Stimulated activated CD4-positive, alpha-beta T cell treated with anti-CD3 and anti-CD28 coated beads, Interleukin-4, amount 100 ng/mL, for 4 hours (primary cell): Measurements from ENCODE around the gene SEC22A.

Experiments
- DNase-seq, 2 experiments: peaks; one replicate each; pipeline ENCODE4 v3.0.0-alpha.2; 2020

SEC22A gene

DNA sequence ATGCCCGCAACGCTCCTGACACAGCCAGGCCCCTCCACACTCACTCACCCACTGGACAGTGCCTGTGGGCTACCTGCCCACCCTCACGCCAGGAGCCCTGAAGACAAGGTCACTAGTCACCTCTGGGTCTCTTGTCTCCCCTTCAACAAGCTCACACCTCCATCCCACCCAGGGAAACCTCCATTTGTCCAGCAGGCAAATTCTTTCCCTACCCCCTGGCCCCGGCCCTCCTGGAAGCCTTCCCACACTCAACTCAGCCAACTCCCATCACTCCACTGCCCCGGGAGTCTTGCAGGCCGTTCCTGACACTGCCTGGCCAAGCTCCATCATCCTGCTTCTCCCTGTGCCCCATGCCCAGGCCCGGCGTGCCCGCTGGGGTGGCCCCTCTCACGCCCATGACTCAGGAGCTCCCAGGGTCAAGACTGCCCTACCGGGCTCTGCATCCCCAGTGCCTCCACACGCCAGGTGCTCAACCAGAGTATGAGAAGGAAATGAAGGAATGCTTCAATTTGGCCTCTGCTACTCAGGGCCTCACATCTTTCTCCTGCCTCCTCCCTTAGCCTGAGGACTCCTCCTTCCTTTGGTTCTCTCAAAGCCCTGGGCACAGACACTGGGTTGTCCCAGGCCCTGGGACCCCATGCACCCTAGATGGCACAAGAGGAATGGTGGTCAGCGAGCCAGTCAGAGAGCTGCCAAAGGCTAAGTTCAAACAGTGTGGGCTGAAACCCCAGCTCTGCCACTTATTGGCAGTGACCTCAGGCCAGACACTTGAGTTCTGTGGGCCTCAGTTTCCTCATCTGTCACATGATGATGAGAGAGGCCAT is 88.6 kb downstream of the SEC22A start:
- DNase-seq: no peak

DNA sequence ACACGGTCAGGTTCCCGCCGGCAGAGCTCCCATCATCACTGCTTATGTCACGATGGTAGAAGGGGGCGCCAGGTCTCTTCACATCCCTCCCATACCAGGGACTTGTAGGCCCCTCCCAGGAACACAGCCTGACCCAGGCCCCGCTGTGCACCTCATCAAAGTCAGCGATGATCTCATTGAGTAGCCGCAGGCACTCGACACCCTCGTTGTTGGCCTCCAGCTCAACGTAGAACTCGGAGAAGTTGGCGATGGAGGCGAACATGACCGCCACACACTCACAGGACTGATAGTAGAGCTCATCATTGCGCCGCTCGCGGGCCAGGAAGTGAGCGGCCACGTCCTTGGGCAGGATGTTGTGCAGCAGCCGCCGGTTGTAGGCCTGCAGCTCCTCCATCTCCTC is 89.2 kb downstream of the SEC22A start:
- DNase-seq: no peak

DNA sequence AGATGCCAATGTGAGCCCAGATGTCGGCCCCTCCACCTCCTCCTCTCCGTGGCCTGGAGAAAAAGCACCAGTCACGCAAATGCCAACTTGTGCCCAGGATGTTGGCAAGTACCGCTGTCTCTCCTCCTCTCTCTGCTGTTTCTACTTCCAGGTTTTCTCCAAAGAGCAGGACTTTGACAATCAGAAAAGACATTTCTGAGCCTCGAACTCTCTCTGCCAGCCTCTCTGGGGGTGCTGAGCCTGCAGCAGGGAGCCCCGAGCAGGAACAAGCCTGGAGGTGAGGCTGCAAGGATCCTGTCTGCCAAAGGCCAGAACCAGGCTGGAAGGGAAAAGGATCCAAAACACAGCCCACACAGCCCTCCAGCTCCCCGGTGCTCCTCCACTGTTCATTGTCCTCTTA is 89.7 kb downstream of the SEC22A start:
- no peak for DNase-seq

DNA sequence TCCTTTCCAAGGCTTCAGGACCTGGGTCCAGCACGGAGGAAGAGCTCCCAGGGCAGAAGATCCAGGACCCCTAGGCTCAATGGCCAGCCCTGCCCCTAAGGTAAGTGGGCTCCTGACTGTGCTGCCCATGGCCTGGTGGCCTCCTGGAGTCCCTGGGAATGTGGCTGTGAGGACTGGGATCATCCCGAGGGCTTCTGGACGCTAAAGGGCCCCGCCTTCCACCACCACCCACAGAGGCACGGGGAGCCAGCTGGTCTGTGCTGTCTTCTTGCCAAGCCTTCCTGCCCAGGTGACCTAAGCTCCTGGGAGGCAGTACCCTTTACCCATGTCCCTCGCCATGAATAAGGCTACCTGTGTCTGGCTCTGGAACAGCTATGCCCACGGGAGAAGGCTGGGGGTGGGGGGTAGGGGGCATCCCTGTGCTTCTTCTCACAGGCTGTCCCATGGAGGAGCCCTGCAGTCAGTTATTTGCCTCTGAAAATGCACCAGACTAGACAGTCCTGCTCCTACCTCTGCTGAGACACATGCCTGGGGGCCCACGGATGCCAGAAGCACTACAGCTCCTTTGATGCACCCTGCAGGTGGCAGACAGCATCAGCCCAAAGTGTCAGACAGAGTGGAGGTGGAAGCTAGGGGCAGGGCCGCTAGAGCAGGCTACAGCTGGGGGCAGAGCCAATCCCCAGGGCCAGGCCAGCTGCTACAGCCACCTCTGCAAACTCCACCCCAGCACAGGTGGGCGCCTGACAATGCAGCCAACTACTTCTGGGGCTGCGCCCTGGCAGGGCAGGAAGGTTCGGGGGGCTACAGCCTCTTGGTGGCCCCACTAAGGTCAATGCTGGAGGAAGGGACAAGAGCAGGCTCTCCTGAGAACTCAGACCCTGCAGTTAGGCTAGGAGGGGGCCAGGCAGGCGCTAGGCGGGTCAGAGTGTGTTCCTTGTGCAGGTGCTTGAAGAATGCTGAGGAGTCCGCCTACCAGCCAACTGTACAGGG is 90.9 kb downstream of the SEC22A start:
- no peak for DNase-seq

DNA sequence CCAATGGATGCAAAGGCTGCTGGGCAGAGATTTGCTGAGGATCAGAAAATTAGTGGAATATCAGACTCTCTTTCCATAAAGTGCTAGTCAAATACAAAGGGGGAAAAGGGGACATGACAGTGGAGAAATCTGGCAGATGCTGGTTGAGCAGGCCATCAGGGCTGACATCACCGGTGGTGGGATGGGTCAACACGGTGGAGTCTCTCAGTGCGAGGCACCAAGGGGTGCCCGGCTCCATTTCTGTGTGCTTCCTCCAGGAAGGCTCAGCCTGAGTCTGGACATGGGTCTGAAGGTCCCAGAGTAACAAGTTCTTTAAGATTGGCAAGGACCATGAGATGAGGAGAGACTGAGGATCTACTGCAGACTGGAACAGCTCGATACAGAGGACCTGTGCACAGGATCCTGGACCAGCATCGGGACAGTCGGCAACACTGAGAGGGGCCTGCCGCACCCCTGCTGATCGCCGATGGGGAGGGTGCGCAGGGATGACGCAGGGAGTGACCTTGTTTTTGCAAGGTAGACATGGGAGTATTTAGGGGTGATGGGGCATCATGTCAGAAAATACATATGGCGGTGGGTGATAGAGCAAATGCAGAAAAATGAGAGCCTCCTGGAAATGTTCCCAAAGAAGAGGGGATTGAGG is 92.7 kb downstream of the SEC22A start:
- no peak for DNase-seq

DNA sequence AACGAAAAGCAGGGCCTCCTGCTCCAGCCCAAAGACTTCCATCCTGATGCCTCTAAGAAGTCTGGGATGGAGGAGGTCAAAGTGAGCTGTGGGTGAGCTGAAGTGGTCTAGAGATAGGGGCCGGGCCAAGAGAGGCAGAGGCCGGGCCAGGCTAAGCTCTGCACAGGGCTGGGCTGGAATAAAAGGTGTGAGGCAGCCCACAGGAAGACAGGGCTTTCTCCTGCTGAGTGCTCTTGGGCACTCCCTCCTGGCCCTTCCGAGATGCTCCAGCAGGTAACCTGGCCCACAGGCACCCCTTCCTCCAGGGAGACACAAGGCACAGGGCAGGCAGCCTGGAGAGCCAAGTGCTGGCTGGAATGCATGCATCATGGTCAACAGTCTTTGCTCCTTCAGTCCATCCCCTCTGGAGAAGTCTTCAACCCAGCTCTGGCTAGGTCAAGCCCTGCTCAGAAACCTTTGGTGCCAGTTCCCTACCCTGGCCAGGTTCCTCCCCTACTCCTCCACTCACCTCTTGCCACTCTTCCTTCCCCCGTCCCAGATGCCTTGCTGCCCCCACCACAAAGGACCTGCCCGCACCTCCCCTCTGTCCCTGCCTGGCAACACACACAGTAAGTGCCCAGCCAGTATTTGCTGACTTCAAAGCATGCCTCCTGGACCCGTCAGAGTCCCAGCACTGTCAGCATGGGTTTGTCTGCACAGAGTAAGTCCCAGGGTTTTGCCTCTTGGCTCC is 93.6 kb downstream of the SEC22A start:
- no peak for DNase-seq

DNA sequence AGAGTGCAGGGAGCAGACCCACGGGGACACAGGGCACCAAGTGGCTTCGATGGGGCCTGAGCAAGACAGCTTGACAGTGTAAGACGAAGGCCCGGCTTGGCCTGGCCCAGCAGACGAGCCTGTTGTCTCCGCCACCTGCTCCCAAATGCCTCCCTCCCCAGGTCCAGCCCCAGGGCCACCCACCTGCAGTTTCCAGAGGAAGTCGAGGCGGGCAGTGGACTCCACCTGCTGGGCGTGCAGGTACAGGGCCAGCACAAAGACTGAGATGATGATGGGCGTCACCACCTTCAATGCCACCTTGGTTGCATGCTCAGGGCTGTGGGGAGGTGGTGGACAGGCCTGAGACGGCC is 94.1 kb downstream of the SEC22A start:
- no peak for DNase-seq

DNA sequence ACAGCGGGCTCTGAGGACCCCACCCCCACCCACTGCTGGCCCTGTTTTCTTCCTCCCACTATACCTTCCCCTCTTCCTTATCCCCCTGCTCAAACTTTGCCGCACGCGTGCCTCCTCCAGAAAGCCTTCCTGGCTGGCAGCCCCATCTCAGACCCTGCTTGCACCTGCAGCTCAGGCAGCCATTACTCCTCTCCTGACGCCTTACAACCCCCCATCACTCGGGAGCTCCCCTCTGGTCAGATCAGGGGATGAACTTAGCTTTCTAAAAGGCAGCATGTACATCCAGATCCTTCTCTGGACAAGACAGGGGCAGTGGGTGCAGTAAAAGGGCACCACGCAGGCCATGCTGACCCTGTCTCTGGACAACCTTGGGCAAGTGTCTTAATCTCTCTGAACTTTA is 94.5 kb downstream of the SEC22A start:
- DNase-seq: no peak

DNA sequence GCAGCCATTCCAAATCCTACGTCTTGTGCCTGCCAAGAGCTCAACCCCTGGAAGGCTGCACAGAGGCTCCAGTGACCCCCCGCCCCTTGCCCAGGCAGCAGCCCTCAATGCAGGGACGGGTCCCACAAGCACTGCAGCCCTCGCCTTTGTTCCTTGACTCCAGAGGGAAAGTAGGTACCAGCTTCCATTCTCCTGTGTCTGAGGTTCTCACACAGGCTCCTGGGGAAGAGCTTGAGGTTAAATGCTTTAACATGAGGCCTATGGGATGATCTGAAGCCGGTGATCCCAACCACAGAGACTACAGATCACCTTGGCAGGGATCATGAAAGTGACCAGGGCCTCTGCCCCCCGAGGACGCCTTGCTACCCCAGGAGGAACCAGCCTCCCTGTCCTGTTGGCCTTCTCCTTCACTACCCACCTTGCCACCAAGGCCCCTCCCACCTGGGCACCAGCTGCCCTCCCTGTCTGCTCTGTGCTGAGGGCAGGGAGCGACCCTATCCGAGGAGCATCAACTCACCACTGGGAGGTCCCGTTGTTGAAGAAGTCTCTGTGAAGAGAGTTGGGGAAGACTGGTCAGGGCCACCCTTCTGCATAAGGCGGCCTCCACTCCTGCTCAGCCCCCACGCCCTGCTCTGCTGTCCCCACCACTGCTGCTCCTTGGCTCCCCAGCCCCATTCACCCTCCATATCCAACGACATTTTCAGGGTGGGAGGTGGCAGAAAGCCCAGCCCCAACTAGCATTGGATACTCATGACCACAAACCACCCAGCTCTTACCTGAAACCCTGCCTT is 95.3 kb downstream of the SEC22A start:
- no peak for DNase-seq

DNA sequence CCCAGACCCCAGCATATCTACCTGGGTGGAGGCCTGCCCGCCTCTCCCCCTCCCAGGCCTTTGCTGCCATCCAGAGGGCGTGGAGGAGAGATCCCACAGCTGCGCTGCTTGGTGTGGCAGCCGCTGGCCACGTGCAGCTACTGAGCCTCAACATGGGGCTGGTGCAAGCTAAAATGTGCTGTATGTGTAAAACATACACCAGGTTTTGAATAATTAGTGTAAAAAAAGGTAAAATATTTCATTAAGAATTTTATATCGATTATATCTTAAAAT is 95.8 kb downstream of the SEC22A start:
- DNase-seq: no peak

DNA sequence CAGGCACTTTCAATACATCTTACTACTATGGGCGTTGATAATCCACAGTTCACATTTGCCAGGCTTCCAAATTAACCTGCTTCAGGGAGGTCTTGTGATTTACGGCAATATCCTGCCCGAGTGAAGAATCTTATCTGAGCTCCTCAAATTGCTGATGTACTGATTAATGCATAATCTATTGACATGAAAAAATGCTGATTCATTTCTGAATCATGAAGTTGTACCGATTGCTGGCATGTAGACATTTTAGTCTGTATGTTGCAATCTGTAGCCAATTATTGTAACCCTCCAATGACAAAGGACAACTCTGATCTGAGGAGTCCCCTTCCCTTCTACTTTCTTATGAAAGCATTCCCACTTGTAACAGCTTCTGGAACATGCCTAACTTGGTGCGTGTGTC is 97.2 kb downstream of the SEC22A start:
- no peak for DNase-seq

DNA sequence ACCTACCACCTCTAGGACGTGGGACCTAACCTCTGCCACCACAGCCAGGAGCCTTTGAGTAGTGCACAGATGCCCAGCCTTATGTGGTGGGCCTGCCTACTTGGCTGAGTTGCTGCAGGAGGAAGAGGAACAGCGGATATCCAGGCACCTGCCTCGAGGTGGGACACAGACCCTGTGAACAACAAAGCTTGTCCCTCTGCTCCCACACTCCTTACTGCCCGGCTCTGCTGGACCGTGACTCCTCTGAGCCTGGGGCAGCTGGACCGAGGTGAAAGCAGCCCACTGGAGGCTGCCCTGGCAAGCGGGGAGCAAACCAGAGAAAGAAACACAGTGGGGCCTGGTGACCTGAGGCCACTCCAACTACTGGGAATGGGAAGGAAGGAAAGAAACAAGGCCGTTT is 97.8 kb downstream of the SEC22A start:
- no peak for DNase-seq

DNA sequence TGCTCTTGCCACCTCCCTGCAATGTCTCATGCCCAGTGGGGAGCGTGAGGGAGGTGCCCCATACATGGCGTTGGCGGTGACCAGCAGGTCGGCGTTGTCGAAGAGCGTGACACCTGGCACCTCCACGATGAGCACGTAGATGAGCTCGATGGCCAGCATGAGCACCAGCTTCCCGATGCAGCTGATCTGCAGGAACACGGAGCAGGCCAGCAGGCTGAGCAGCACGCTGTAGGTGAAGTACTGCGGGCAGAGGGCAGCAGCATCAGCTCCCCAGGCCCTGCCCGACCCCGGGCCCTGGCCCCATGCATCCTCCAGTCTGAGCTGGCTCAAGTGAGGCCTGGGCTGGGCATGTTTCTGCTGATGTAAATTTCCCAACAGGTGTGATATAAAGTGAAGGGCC is 98.3 kb downstream of the SEC22A start:
- no peak for DNase-seq

DNA sequence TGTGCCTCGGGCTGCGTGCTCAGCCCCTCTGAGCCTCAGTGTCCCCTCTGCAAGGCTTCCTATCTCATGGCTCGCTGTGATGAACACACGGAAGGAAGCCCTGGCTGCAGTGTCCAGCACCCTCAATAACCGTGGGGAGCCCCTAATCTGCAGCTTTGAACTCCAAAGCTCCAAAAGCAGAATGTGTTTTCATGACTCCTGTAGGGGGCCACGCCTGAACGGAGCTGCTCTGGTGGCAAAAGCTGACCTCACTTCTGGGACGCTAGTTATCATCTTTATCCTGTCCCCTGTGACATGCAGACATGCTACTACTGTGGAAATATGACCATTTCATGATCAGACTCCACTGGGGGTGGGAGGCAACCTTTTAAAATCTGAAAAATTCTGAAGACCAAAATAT is 98.8 kb downstream of the SEC22A start:
- no peak for DNase-seq

DNA sequence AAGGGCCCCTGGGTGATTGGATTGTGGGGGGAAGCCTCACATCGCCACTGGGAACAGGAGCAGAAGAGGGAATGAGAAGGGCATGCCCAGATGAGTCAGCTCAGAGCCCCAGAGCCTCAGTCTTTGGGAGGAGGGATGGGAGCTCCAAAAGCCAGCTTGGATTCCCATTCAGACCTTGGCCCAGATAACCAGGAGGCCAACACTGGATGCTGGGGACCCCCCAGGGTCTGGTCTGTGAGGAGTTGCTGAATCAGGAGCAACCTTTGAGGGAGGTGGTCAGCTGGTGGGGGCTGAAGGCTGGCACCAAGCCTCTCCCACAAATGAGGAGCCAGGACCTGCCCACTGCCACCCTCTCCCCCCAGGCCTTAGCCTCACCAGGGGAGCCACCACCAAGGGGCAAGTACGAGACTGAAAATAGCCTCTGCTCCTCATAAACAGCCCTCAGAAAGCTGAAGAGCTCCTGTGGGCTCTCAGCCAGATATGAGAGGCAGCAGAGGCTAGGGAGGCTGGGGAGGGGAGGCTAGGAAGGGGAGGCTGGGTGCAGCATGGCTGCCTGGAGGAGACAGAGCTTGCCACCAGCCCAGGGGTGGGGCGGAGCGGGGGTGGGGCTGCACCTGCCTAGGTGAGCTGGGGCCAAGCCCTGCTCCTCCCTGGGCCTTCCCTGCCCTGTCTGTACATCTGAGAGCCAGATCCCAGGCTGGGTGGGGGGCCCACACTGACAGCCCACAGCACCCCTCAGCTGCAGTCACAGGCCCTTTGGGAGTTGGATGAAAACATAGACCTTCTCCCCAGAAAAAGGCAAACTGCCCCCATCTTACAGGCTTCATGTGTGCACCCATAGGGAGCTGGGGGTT is 99.8 kb downstream of the SEC22A start:
- DNase-seq: no peak

DNA sequence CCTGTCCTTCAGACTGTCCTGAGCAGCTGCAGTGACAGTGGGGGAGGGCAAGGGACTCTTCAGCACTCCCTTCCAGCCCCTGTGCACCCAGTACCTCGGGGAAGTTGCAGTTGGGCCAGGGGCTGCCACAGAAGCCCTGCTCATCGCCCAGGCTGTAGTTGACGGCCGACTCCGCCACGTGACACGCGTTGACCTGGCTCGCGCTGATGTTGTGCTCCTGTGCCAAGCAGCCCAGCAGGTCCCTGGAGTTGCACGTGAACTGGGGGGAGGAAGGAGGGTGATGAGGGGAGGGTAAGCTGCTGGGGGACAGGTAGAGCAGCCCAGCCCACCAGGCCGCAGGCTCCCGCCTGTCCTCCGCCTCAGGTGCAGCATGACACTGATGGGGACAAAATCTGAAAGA is 101.2 kb downstream of the SEC22A start:
- no peak for DNase-seq

DNA sequence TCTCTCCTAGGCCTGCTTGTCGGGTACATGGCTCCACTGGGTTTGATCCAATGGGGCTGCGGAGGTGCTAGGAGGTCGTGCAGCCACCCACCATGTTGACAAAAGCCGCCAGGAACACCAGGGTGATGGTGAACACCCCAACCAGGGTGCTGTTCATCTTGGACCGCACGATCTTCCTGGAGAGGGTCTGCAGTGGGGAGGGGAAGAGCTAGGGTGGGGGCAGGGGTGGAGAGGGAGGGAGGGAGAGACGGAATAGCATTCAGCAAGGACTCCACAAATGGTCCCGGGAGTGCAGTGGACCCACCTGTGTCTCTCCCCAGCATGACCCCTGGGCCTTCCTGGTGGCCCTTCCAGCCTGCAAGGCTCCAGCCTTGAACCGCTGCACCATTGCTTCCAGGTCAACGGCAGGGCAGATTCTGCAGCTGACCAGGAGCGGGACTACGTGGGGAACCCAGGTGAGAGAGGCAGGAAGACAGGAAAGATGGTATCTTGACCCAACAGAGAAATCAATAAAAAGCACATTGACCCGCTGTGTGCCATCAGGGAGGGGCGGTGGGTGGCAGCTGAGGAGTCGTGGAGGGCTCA is 102.3 kb downstream of the SEC22A start:
- DNase-seq: no peak

DNA sequence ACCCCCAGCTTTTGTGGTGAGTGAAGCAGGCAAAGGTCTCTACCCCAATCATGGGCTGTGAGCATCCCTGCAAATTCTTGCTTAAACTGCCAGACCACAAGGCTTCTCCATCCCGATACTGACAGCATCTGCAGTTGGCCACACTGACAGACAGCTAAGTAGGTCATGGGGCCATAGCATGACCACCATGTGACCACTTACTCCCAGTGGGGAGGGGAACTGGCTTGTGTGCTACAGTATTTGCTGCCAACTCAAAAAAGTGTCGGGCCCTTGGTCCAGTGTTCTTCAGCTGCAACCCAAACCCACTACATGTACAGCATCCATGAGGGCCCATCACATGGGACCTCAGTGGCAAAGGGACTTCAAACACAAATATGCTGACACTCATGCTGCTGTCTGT is 103.4 kb downstream of the SEC22A start:
- no peak for DNase-seq

DNA sequence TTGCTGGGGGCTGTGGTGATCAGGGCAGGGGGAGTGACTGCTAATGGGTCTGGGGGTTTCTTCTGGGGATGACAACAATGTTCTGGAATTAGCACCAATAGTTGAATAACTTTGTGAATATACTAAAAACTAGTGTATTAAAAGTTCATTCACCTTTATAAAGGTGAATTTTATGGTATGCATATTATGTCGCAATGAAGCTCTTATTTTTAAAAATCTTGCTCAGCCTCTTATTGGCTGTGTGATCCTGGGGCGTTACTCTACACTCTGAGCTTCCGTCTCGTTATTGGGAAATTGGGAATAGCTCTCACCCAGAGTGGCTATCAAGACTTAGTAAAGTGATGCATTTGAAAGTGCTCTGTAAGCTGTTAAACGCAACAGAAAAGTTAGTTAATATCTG is 105.3 kb downstream of the SEC22A start:
- no peak for DNase-seq

DNA sequence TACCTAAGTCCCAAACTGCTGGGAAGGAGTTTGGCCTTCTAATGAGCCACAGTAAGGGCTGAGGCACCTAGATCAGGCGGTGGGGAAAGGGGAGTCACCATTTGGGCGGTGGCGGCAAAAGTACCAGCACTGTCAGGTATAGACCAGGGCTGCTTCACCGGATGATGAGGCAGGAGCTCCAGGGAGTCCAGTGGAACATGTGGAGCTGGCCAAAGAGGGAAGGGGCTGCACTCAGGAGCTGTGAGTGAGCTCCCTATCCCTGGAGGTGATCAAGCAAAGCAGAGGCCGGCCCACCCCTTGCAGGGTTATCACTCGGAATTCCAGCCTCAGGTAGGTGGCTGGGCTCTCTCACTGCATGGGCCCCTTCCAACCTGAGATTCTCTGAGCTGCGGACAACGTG is 108.4 kb downstream of the SEC22A start:
- DNase-seq: no peak

DNA sequence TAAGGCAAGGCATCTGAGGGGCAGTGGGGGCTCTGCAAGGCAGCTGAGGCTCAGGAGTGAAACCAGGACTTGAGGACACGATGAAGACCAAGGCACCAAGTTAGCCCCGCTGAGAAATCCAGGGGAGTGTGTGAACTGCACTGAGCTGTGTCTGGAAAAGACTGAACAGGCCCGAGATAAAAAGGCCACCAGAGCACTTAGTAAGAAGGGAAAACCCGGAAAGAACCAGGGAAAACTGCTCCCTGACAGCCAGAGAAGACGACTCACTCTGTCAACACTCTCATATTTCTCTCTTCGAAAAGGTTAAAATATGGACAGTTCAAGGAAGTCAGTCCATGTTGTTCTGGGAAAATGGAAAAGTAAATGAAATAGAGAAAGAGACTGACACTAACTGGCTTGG is 109.0 kb downstream of the SEC22A start:
- DNase-seq: no peak
